Activated CD4-positive, alpha-beta T cell treated with anti-CD3 and anti-CD28 coated beads, Interleukin-2, amount 10 ng/mL, durations not matched to agents 7 days and 5 days (primary cell): ENCODE results near the gene CRB2. TPM values are rescaled to one million over a fixed set of nuclear protein-coding genes. Genes with fewer than 3 reads are reported as not detected.

ENCODE experiments used
- CTCF ChIA-PET: fragments of 350-600 bp; sonication (Branson Sonifier 250); formaldehyde crosslinking; loops from one replicate; lab custom pipeline; 2021; ENCODE audit warnings: antibody characterized with exemption; lab: Charles Lee
- POLR2A ChIA-PET: fragments of 350-600 bp; sonication (Branson Sonifier 250); formaldehyde crosslinking; loops from one replicate; lab custom pipeline; 2021; ENCODE audit warnings: antibody characterized with exemption; lab: Charles Lee
- DNase-seq: peaks from one replicate; pipeline ENCODE4 v3.0.0-alpha.2; 2020
- H3K27ac Mint-ChIP-seq: one replicate; pipeline ENCODE4 v1.8.0; 2021; ENCODE audit warnings: mild to moderate bottlenecking, moderate library complexity, mixed read lengths
- H3K27me3 Mint-ChIP-seq: one replicate; pipeline ENCODE4 v1.8.0; 2021; ENCODE audit warnings: mixed read lengths
- H3K36me3 Mint-ChIP-seq: one replicate; pipeline ENCODE4 v1.8.0; 2021; ENCODE audit warnings: low read depth, mixed read lengths
- H3K4me1 Mint-ChIP-seq: one replicate; pipeline ENCODE4 v1.8.0; 2021; ENCODE audit warnings: mixed read lengths
- H3K4me3 Mint-ChIP-seq: one replicate; pipeline ENCODE4 v1.8.0; 2021; ENCODE audit warnings: mild to moderate bottlenecking, moderate library complexity, mixed read lengths
- H3K9me3 Mint-ChIP-seq: one replicate; pipeline ENCODE4 v1.8.0; 2021; ENCODE audit warnings: mixed read lengths
- microRNA-seq: library from miRNA; unstranded; fragments of <30 nt; microRNA quantifications from one replicate; pipeline ENCODE4 v1.2.0, GENCODE V29; 2021; ENCODE audit warnings: borderline microRNAs expressed, borderline replicate concordance
- total RNA-seq, 2 experiments: library from RNA; stranded (reverse); gene quantifications; one replicate each; pipeline ENCODE4 v1.2.3, GENCODE V29; 2021

The CRB2 gene
- total RNA-seq, 2 experiments from 2014 or later, result not detected

DNA sequence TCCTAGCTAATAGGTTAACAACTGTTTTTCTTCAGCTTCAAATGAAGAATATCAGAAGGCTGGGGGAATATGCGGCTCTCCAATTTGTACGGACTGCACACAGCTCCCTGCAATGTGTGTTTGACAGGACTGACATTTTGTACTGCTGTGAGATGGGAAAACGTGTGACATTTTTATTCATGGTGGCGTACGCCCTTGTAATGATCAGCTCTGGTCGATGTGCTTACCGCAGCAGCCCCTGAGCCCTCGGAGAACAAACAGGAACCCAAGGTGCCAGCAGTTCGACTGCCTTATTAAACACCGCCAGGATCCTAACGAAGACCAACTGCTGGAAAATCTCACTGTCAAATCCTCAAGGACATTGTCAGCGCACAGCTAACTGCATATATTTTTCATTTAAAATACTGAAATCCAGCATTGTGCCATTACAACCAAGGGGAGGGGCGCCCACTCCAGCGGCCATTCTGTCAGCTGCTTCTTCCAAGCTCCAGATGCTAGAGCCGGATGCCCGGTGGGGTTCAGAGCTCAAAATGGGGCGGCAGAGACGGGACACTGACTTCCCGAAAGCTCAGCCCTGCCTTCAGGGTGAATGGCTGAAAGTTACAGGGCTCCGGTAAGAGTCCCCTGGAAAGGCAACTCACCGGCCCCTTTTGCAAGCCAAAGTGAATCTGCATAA, 66.8 kb downstream of the CRB2 start:
- no peak overlapping the region for H3K4me3 Mint-ChIP-seq
- H3K27me3 Mint-ChIP-seq, result no peaks in the 10 kb centered on the region
- ChIA-PET CTCF (no interaction called here), POLR2A (no interaction called here)
- no peak overlapping the region for H3K27ac Mint-ChIP-seq
- no peaks in the 10 kb centered on the region for H3K4me1 Mint-ChIP-seq
- no peaks in the 10 kb centered on the region for H3K9me3 Mint-ChIP-seq
- no peaks in the 10 kb centered on the region for H3K36me3 Mint-ChIP-seq
- DNase-seq, result no peak

DNA sequence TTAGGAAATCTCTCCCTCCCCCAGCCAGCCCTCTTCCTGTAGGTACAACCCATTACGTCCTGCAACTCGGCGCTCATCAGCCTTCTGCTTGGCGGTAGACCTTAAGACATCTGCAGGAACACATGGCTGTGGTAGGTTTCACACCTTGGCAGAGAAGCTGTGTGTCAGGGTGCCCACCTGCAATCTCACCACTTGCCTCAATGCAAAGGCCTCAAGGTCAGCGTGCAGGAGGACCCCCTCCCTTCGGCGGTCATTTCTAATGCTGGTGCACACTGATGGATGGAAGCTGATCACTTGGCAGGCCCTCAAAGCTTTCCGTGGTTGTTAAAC, 67.3 kb downstream of the CRB2 start:
- Mint-ChIP-seq H3K4me1 (no peaks in the 10 kb centered on the region), H3K27me3 (no peaks in the 10 kb centered on the region), H3K4me3 (no peak overlapping the region), H3K9me3 (no peaks in the 10 kb centered on the region), H3K27ac (no peak overlapping the region), H3K36me3 (no peaks in the 10 kb centered on the region)
- ChIA-PET CTCF (no interaction called here), POLR2A (no interaction called here)
- no peak for DNase-seq

DNA sequence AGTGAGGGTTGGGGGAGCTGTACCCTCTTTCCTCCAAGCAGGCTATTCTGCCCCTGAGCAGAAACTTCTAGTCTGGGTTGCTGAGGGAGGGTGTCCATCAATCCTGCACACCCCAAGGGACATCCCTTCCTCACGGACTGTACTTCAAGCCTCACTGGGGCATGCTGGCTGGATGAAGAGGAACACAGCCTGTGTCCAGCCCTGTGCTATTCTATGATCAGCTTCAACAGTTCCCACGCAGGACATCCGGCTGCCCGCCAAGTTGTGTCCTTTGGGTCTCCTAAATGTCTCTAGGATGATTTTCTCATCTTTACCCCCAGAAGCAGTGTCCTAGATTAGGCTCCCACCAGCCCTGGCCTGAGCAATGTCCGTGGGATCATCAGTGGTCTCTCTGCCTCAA, 68.1 kb downstream of the CRB2 start:
- Mint-ChIP-seq H3K9me3 (no peaks in the 10 kb centered on the region), H3K27me3 (no peaks in the 10 kb centered on the region), H3K36me3 (peaks cover 3% of the 10 kb centered on the region), H3K4me3 (no peak overlapping the region), H3K4me1 (no peaks in the 10 kb centered on the region), H3K27ac (no peak overlapping the region)
- ChIA-PET POLR2A (interaction anchor here (0.6 kb wide), 1 partner anchor 10 kb away, joined by 3 read pairs; no protein-coding TSS in a partner anchor), CTCF (no interaction called here)
- no peak for DNase-seq

DNA sequence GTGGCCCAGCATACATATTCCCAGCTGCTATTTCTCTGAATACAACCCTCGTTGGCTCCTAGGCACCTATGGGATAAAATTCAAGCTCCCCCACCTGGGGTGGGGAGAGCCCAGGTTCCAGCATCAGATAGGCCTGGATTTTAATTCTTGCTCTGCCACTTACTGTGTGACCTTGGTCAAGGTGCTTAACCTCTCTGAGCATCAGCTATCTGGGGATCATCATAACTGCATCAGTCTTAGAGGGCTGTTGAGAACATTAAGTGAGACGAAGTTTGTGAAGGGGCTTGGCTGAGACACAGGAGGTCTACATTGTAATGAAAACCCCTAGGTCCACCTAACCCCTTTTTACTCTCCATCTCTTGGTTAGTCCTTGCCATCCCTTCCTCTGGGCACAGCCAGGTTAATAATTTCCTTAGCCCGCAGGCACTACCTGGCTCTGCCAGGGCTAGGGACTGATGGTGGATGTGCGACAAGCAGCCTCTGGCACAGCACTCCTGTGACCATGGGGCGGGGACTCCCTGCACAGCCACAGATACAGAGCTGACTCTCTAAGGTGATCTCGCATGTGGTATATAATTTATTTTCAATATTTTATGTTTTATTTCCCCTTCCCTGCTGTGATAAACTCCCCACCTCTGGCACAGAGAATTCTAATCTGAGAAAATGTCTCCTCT, 68.7 kb downstream of the CRB2 start:
- no peaks in the 10 kb centered on the region for H3K27me3 Mint-ChIP-seq
- ChIA-PET CTCF (no interaction called here), POLR2A (interaction anchor here (0.6 kb wide), 1 partner anchor 9 kb away, joined by 3 read pairs; no protein-coding TSS in a partner anchor)
- DNase-seq, result no peak
- H3K4me3 Mint-ChIP-seq, result no peak overlapping the region
- H3K4me1 Mint-ChIP-seq, result no peaks in the 10 kb centered on the region
- peaks cover 5% of the 10 kb centered on the region for H3K36me3 Mint-ChIP-seq
- no peaks in the 10 kb centered on the region for H3K9me3 Mint-ChIP-seq
- no peak overlapping the region for H3K27ac Mint-ChIP-seq

DNA sequence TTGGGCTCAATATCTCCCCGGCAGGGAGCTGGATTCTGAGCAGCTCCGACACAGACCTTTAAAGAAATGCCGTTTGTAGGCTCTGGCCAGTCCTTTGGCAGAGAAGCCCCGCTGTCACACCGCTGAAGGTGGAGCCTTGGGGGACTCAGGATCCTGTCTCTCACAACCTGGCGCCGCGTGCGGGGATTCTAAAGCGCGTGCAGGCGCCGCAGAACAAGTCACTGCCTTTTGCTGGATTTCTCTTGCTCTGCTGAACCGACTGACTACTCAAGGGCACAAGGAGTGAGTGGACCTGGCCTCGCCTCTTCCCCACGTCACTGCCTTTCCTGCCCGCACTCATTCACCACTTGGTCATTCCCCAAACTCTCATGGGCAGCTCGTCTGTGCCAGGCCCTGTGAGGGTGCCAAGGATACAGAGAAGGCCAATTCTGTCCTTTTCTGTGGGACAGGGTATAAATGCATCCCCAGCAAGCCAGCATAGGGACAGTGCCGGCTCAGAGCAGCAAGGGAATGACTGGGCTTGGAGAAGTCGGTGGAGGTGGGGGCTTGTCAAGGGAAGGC, 69.3 kb downstream of the CRB2 start:
- ChIA-PET POLR2A (no interaction called here), CTCF (no interaction called here)
- peaks cover 5% of the 10 kb centered on the region for H3K36me3 Mint-ChIP-seq
- no peaks in the 10 kb centered on the region for H3K9me3 Mint-ChIP-seq
- H3K27ac Mint-ChIP-seq, result no peak overlapping the region
- H3K4me1 Mint-ChIP-seq, result no peaks in the 10 kb centered on the region
- no peaks in the 10 kb centered on the region for H3K27me3 Mint-ChIP-seq
- no peak overlapping the region for H3K4me3 Mint-ChIP-seq
- no peak for DNase-seq

DNA sequence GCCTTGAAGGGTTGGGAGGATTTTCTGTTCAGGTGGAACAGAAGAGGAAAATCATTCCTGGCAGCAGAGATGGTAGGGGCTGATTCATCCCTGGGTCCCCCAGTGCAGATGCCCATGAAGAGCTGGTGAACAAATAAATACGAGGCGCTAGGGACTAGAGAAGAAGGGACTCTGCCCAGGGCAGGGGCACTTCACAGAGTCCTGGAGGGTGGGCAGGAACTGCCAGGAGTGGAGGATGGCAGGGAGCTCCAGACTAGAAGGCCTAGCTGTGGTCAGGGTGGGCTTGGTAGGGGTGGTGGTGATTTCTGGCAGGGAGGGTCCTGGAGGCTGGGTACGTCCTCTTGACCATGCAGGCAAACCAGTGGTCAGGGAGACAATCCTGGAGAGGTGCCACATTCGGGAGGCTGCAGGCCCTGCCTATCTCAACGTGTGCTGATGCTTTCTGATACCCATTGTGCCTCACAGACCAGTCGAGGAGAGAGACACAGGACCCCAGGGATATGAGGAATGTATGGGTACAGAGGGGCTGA, 69.9 kb downstream of the CRB2 start:
- Mint-ChIP-seq H3K27me3 (no peaks in the 10 kb centered on the region), H3K9me3 (no peaks in the 10 kb centered on the region), H3K4me1 (no peaks in the 10 kb centered on the region), H3K4me3 (no peak overlapping the region), H3K27ac (no peak overlapping the region), H3K36me3 (peaks cover 5% of the 10 kb centered on the region)
- CTCF ChIA-PET, result interaction anchor here (0.9 kb wide), 1 partner anchor 9 kb away, joined by 4 read pairs; no protein-coding TSS in a partner anchor
- DNase-seq, result no peak
- POLR2A ChIA-PET, result no interaction called here

DNA sequence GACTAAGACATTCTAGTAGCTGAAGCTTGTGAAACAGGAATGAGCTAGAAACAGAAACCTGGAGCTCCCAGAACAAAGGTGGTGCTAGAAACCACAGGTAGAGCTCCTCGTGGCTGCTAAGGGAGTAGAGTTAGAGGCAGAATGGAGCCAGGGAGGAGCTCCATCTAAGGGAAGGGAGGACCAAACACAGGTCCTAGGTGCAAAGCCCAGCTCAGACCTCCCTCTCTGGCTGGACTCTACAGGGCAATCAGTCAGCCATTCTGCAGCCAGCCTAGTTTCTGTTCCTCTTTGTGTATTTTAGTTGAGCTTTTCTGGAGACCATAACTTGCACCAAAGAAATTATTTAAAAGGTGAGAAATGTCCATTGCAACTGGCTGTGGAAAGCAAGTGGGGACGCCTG, 70.4 kb downstream of the CRB2 start:
- Mint-ChIP-seq H3K27me3 (no peaks in the 10 kb centered on the region), H3K27ac (no peak overlapping the region), H3K9me3 (no peaks in the 10 kb centered on the region), H3K4me1 (no peaks in the 10 kb centered on the region), H3K4me3 (no peak overlapping the region), H3K36me3 (peaks cover 5% of the 10 kb centered on the region)
- ChIA-PET POLR2A (no interaction called here), CTCF (interaction anchor here (0.9 kb wide), 1 partner anchor 9 kb away, joined by 4 read pairs; no protein-coding TSS in a partner anchor)
- DNase-seq, result no peak

Small RNAs within 50 kb of the gene (microRNA-seq; reads per million reads assigned to microRNA genes)
- gene MIR601, result not detected

Other genes starting within 250 kb of the CRB2 start
- gene STRBP, start 87.6 kb upstream of the CRB2 start, total RNA-seq, result 10 to 100 TPM; 16.8 to 20.1 TPM